Neutrophil (primary cell): ENCODE measurements around the gene PRELP.

ENCODE experiments used
- H3K27ac ChIP-seq: fragments of 200-600 bp; sonication (generic); 2 replicates; pipeline ENCODE4 v1.5.1; 2016; ENCODE audit warnings: mild to moderate bottlenecking, moderate library complexity
- H3K27me3 ChIP-seq: fragments of 200-600 bp; sonication (generic); 2 replicates; pipeline ENCODE4 v1.6.0; 2016; ENCODE audit warnings: mild to moderate bottlenecking
- H3K36me3 ChIP-seq: fragments of 200-600 bp; sonication (generic); 2 replicates; pipeline ENCODE4 v1.5.1; 2017
- H3K4me1 ChIP-seq, 2 experiments: fragments of 200-600 bp in 1 of 2; sonication (generic) in 1 of 2; 1 replicate in 1 of 2; 2 replicates in 1 of 2; pipeline versions ENCODE4 v1.5.1 to v1.6.1; 2013 to 2016; ENCODE audit warnings: low read depth in 1 of 2, low read length in 1 of 2, mild to moderate bottlenecking in 1 of 2, moderate library complexity in 1 of 2; ENCODE audit not compliant: control insufficient read depth in 1 of 2, insufficient read depth in 1 of 2
- H3K4me3 ChIP-seq, 2 experiments: fragments of 200-600 bp in 1 of 2; sonication (generic) in 1 of 2; 1 replicate in 1 of 2; 2 replicates in 1 of 2; pipeline ENCODE4 v1.5.1; 2013 to 2016; ENCODE audit warnings: low read depth in 1 of 2, low read length in 1 of 2, mild to moderate bottlenecking in 1 of 2, moderate library complexity in 1 of 2
- H3K9me3 ChIP-seq: fragments of 200-600 bp; sonication (generic); 2 replicates; pipeline ENCODE4 v1.5.1; 2016
- TF ChIP-seq, protein P1 (sequence below): fragments of 200-600 bp; sonication (generic); IDR thresholded peaks from 2 replicates; pipeline ENCODE4 v1.5.1; 2016; ENCODE audit warnings: antibody characterized with exemption

Gene PRELP

DNA sequence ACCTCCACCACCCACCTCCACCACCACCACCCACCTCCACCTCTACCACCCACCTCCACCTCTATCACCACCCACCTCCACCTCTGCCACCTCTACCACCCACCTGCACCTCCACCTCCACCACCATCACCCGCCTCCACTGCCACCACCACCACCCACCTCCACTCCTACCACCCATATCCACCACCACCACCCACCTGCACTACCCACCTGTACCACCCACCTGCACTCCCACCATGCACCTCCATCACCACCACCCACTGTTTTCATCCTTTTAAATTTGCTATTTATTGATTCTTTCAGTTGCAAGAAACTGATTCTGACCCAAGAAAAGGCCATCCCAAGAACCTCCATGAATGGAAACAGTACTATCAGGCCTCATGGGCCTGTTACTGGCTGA is 24.7 kb downstream of the PRELP start:
- TF ChIP-seq, protein P1, sequence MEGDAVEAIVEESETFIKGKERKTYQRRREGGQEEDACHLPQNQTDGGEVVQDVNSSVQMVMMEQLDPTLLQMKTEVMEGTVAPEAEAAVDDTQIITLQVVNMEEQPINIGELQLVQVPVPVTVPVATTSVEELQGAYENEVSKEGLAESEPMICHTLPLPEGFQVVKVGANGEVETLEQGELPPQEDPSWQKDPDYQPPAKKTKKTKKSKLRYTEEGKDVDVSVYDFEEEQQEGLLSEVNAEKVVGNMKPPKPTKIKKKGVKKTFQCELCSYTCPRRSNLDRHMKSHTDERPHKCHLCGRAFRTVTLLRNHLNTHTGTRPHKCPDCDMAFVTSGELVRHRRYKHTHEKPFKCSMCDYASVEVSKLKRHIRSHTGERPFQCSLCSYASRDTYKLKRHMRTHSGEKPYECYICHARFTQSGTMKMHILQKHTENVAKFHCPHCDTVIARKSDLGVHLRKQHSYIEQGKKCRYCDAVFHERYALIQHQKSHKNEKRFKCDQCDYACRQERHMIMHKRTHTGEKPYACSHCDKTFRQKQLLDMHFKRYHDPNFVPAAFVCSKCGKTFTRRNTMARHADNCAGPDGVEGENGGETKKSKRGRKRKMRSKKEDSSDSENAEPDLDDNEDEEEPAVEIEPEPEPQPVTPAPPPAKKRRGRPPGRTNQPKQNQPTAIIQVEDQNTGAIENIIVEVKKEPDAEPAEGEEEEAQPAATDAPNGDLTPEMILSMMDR = no peak
- no peak overlapping the region for H3K4me3 ChIP-seq
- peaks cover 0 to 4% of the 10 kb centered on the region in 2 experiments for H3K4me1 ChIP-seq
- H3K27ac ChIP-seq = no peak overlapping the region
- no peaks in the 10 kb centered on the region for H3K9me3 ChIP-seq
- H3K36me3 ChIP-seq = no peaks in the 10 kb centered on the region
- H3K27me3 ChIP-seq = no peaks in the 10 kb centered on the region

- Histone ChIP-seq H3K27ac (no peak overlapping the region), H3K4me3 (no peak overlapping the region), H3K9me3 (no peaks in the 10 kb centered on the region), H3K4me1 (peaks cover 4 to 11% of the 10 kb centered on the region in 2 experiments), H3K27me3 (no peaks in the 10 kb centered on the region), H3K36me3 (no peaks in the 10 kb centered on the region)
- TF ChIP-seq, protein P1 = no peak
Observed at GRCh38 chr1:203503836-203504235, 28.2 kb downstream of the PRELP start.

DNA sequence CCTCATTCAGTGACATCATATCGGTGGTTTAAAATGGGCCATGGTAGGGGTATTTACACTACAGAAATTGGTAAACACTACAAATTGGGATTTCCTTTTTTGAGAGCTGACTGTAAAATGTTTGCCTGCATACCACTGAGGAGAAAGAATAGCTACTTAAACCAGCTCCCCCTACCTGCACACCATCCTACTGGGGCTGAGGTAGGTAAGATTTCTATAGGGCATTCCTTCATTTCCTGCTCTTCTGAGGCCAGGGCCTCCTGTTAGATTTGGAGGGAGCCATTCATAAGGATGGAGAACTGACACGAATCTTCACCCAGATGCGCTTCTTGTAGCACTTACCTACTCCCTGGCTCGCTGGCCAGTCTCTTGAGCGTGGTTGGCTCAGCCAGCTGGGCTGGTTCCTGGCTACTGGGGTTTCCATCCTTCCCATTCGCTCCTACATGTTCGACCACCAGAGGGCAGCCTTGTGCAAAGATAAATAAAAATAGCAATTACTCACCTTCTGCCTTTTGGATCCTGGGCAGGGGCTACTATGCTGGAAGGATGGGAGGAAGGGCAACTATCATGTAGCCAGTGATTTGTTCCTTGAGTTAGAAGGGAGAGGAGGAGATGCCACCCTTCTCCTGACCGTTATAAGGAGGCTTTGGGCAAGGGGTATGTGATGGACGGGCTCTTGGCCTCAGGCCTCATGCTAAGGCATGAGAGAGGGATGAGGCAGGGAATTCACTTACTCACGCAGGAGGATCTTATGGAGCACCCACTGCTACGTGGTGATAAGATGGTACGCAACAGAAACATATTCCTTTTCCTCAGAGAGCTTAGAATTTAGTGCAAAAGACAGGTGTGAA is 29.0 kb downstream of the PRELP start:
- H3K36me3 ChIP-seq = no peaks in the 10 kb centered on the region
- no peaks in the 10 kb centered on the region for H3K9me3 ChIP-seq
- H3K27me3 ChIP-seq = no peaks in the 10 kb centered on the region
- H3K4me3 ChIP-seq = no peak overlapping the region
- TF ChIP-seq, protein P1 = peak; percentile 80
- peaks cover 4 to 11% of the 10 kb centered on the region in 2 experiments for H3K4me1 ChIP-seq
- H3K27ac ChIP-seq = no peak overlapping the region

DNA sequence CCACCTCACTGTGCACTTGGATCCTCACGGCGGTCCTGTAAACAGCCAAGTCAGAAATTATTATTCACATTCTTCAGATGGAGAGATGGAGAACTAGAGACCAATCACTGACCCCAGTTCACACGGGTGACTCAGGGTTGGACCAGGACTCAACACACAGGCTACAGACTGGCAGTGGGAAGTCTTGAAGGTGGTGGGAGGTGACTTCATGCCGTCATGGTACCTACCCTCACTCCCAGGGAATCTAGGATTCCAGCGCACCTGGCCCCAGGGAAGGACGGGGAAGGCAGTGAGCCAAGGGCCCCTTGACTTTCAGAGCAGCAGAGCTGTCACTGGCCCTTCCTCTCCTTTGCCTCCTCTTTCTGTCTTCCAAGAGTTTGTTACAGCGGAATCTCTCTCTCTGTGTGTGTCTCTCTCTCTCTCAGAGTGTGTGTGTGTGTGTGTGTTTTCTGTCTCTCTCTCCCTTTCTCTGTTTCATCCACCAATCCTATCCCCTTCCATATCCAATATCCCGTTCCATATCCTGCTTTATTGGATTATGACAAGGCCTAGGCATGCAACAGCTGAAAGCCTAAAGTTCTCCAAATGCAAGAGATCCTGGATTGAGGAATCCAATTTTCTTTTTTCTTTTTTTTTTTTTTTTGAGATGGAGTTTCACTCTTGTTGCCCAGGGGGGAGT is 30.1 kb downstream of the PRELP start:
- H3K27me3 ChIP-seq = no peaks in the 10 kb centered on the region
- TF ChIP-seq, protein P1 = no peak
- H3K4me1 ChIP-seq = peaks cover 4 to 11% of the 10 kb centered on the region in 2 experiments
- H3K4me3 ChIP-seq = no peak overlapping the region
- no peak overlapping the region for H3K27ac ChIP-seq
- no peaks in the 10 kb centered on the region for H3K36me3 ChIP-seq
- H3K9me3 ChIP-seq = no peaks in the 10 kb centered on the region

DNA sequence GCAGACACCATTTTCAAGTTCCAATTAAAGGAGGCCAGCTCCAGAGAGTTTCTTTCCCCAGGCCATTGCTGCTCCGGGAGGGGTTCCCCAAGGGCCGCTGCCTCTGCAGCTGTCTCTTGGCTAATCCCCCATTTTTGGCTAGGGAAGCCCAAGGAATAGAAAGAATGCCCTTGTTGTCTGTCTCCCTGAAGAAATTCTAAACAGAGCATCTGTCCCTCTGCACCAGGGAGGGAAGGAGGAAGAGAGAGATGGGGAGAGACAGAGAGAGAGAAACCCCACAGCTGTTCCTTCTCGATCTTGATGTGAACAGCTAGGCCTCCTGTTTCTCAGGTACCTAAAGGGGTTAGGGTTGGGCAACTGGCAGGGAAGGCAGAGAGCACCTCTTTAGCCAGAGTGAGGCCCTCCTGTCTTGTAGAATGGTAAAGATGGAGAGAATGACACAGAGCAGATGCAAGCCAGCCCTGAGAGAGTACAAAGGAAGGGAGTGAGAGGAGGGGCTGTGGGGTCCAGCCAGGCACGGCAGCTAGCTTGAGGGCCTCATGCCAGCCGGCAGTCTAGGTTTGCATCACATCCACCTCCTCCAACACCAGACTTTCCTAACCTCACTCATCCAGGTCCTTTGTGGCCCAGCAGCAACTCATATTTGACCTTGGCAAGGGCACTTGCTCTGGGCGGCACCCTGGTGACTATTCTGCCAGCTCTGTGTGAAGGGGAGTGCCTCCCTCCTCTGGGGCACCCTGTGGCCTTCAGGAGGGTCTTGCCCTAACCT is 31.4 kb downstream of the PRELP start:
- H3K9me3 ChIP-seq = no peaks in the 10 kb centered on the region
- no peak overlapping the region for H3K27ac ChIP-seq
- peaks cover 4 to 11% of the 10 kb centered on the region in 2 experiments for H3K4me1 ChIP-seq
- H3K27me3 ChIP-seq = no peaks in the 10 kb centered on the region
- H3K4me3 ChIP-seq = no peak overlapping the region
- no peaks in the 10 kb centered on the region for H3K36me3 ChIP-seq
- TF ChIP-seq, protein P1 = no peak
